B cell (primary cell): ENCODE results near the gene XPO4.

ENCODE experiments used
- CTCF ChIP-seq: fragments of 200-600 bp; IDR thresholded peaks from one replicate; pipeline ENCODE4 v1.8.0; 2022; ENCODE audit warnings: antibody characterized with exemption, mild to moderate bottlenecking
- EZH2 ChIP-seq: IDR thresholded peaks from 2 replicates; pipeline ENCODE4 v1.6.1; 2012; ENCODE audit warnings: borderline replicate concordance, low read depth, mild to moderate bottlenecking, moderate library complexity, low read length; ENCODE audit not compliant: insufficient read depth, poor library complexity, severe bottlenecking

- TF ChIP-seq CTCF: no peak
- TF ChIP-seq EZH2: no peak
These were observed 148.5 kb downstream of the XPO4 start for GRCh38 chr13:20754009-20754408.
